T-helper 17 cell (primary cell): Measurements from ENCODE around the gene COL26A1. TPM values are rescaled to one million over a fixed set of nuclear protein-coding genes. Genes with fewer than 3 reads are reported as not detected.

Experiments
- ATAC-seq: fragments of 150-1000 bp; cut with Tn5 transposase; 2 replicates; pipeline ENCODE4 v1.10.0; 2021; ENCODE audit warnings: mild to moderate bottlenecking, moderate library complexity
- DNase-seq, 3 donors: peaks; one replicate each; pipeline versions ENCODE4 v3.0.0 to v3.0.0-alpha.2; 2020 to 2021
- H3K9me3 ChIP-seq: one replicate; pipeline ENCODE4 v1.7.0; 2013; ENCODE audit warnings: low read length, mild to moderate bottlenecking; ENCODE audit not compliant: control insufficient read depth, poor library complexity, severe bottlenecking
- H3K27ac Mint-ChIP-seq: one replicate; pipeline ENCODE4 v1.8.0; 2022; ENCODE audit warnings: mild to moderate bottlenecking, moderate library complexity, mixed read lengths
- H3K27me3 Mint-ChIP-seq: one replicate; pipeline ENCODE4 v1.8.0; 2022; ENCODE audit warnings: mixed read lengths
- H3K36me3 Mint-ChIP-seq: one replicate; pipeline ENCODE4 v1.8.0; 2022; ENCODE audit warnings: low read depth, mixed read lengths
- H3K4me1 Mint-ChIP-seq: one replicate; pipeline ENCODE4 v1.8.0; 2022; ENCODE audit warnings: mild to moderate bottlenecking, mixed read lengths
- H3K4me3 Mint-ChIP-seq: one replicate; pipeline ENCODE4 v1.8.0; 2022; ENCODE audit warnings: mild to moderate bottlenecking, moderate library complexity, mixed read lengths
- total RNA-seq, 4 donors: library from RNA in 2 of 4; stranded (reverse) in 2 of 4; gene quantifications; one replicate each; pipeline ENCODE4 v1.2.3 and lab custom pipeline; 2022 to 2026

Gene COL26A1
- total RNA-seq, 2 donors from 2014 or later = not detected

DNA sequence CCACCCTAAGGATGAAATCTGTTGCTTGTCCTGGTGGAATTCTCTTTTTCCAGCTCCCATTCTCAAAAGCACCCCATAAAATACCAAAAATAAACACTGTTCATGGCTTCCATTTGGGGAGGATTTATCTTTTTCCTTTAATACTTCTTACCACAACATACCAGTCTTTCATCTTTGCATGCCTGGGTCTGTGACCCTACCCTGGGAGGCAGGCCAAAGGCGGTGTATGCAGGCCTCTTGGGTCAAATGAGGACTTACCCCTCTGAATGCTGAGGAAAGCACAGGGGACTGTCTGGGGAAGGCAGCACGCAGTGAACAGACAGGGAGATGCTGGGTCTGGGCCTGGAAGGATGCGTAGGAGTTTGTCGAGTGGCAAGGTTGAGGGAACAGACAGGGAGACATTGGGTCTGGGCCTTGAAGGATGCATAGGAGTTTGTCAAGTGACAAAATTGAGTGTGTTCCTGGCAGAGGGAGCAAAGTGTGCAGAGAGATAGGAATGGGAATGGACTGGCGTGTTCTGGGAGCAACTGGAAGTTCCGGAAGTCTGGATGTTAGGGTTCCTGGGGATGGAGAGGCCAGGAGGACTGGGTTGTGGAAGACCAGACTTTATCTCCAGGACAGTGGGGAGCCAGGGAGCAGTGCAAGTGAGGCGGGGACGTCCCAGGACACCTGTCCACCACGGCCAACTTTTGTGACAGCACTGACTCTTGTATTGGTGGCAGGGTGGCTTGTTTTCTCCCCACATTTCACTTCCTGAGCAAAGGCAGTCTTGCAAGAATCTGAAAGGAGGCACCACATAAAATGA, 225.7 kb downstream of the COL26A1 start:
- H3K36me3 Mint-ChIP-seq = peaks cover 3% of the 10 kb centered on the region
- H3K9me3 ChIP-seq = no peaks in the 10 kb centered on the region
- H3K4me1 Mint-ChIP-seq = peaks cover 4% of the 10 kb centered on the region
- peak overlapping the region; percentile 82 for H3K27ac Mint-ChIP-seq
- no peak for DNase-seq
- H3K4me3 Mint-ChIP-seq = no peak overlapping the region
- H3K27me3 Mint-ChIP-seq = peaks cover 8% of the 10 kb centered on the region
- no peak for ATAC-seq

DNA sequence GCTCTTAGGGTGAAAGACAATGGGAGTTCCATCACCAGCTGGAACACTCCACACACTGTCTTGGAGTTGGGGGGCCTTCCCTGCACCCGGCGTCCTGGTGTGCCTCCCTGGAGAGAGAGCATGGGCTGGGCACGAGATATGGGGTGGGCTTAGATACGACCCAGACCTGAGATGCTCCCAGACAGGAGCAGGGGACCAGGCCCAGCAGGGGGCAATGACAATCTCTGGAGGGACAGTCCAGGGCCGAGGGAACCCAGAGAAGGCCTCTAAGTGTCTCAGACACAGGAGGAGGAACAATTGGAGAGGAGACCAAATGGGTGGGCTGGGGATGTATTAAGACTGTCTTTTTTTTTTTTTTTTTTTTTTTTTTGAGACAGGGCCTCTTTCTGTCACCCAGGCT, 226.4 kb downstream of the COL26A1 start:
- no peak for DNase-seq
- ATAC-seq = no peak
- Mint-ChIP-seq H3K4me1 (peaks cover 4% of the 10 kb centered on the region), H3K4me3 (no peak overlapping the region), H3K27ac (no peak overlapping the region), H3K27me3 (peaks cover under 1% of the 10 kb centered on the region), H3K36me3 (no peaks in the 10 kb centered on the region)
- no peaks in the 10 kb centered on the region for H3K9me3 ChIP-seq

DNA sequence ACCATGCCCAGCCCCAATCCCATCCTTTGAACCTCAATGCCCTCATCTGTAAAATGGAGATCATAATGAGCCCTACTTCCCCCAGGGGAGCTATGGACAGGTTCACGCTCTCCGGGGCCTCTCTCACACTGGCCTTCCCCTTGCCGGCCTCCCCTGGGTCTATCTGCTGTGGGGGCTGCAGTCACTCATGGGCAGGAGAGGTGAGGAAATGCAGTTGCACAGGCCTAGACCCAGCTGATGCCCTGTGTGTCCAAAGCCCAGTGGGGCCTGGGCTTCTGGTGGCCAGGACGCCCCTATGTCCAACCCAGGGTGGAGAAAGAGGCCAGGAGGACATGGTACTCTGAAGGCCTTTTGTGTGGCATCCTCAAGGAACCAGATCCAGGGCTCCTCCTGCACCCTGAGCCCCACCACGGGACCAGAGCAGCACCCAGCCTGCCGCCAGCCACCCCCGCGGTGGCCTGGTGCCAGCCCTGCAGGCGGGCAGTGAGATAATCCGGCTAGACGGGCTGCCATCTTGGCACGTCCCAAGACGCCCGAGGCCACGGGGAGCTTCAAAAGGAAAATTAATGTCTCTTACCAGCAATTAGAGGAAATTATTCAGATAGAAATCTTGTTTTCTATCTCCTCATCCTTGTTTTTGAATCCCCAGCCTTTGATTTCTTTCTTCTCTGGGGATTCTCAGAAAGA, 227.4 kb downstream of the COL26A1 start:
- no peak overlapping the region for H3K4me3 Mint-ChIP-seq
- no peaks in the 10 kb centered on the region for H3K36me3 Mint-ChIP-seq
- H3K4me1 Mint-ChIP-seq = peaks cover 8% of the 10 kb centered on the region
- ATAC-seq (no peak), DNase-seq (no peak)
- H3K27ac Mint-ChIP-seq = no peak overlapping the region
- H3K27me3 Mint-ChIP-seq = no peaks in the 10 kb centered on the region
- no peaks in the 10 kb centered on the region for H3K9me3 ChIP-seq

DNA sequence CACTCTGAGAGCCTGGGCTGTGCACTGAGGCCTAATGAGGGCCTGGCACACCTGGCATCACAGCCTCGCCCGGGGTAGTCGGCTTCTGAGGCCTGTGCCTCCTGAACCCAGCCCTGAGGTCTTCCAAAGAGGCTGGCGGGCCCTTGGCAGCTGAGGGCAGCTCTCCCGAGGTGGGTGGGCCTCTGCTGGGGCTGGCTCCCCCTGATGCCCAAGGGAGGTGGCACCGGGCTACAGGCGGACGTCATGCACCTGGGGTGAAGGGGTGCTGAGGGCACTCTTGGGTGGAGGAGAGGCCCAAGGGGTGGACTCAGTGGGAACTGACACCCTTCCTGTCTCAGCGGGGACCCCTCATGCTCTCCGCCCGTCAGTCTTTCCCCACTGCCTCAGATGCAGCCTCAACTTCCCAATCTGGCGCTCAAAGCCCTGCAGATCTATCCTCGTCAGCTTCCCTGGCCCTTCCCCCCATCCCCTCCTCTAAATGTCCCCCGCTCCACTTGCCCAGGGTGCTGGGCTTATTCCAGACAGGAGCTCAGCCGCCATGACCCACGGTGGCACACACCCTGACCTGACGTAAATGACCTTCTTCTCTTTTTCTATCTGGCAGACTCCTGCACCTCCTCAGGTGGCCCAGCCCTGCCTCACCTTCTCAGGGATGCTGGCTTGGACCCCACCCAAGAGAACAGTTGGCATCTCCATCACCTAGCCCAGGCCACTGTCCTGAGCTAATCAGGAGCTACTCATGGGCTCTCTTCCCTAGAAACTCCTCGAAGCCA, 228.2 kb downstream of the COL26A1 start:
- Mint-ChIP-seq H3K36me3 (no peaks in the 10 kb centered on the region), H3K27ac (no peak overlapping the region), H3K4me1 (peaks cover 8% of the 10 kb centered on the region), H3K27me3 (no peaks in the 10 kb centered on the region), H3K4me3 (peak overlapping the region; percentile 7)
- ATAC-seq (no peak), DNase-seq (no peak)
- H3K9me3 ChIP-seq = no peaks in the 10 kb centered on the region

DNA sequence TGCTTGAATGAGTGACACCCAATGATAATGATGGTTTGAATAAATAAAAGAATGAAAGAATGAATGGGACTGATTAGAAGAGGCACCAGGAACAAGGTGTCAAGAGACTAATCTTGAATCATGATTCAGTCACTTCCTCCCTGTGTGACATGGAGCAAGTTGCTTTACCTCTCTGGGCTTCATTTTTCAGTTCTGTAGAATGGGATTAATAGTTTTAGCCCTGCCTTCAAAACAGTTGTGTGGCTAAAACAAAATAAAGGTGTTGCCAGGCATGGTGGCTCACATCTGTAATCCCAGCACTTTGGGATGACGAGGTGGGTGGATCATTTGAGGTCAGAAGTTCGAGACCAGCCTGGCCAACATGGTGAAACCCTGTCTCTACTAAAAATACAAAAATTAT, 228.8 kb downstream of the COL26A1 start:
- DNase-seq (no peak), ATAC-seq (no peak)
- Mint-ChIP-seq H3K27ac (no peak overlapping the region), H3K4me3 (no peak overlapping the region), H3K27me3 (no peaks in the 10 kb centered on the region), H3K4me1 (peaks cover 8% of the 10 kb centered on the region), H3K36me3 (no peaks in the 10 kb centered on the region)
- H3K9me3 ChIP-seq = no peaks in the 10 kb centered on the region

DNA sequence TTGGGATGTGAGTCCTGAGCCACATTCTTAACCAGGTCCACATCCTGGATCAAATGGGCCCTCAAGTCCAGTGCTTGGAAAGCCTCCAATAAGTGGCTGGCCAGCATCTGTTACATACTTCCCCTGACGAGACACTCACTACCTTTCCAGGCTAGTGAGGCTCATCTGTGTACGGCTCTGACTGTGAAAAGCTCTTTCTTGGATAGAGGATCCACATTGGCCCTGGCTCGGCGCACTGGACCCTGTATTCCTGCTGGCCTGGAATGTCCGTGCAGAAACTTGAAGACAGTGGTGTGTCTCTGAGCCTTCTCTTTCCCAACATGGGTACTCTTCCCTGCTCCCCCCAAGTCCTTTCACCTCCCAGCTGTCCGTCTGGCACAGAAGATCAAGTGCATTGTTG, 230.9 kb downstream of the COL26A1 start:
- DNase-seq = no peak
- Mint-ChIP-seq H3K27ac (no peak overlapping the region), H3K36me3 (no peaks in the 10 kb centered on the region), H3K27me3 (no peaks in the 10 kb centered on the region), H3K4me3 (no peak overlapping the region), H3K4me1 (peaks cover 3% of the 10 kb centered on the region)
- no peaks in the 10 kb centered on the region for H3K9me3 ChIP-seq
- no peak for ATAC-seq

DNA sequence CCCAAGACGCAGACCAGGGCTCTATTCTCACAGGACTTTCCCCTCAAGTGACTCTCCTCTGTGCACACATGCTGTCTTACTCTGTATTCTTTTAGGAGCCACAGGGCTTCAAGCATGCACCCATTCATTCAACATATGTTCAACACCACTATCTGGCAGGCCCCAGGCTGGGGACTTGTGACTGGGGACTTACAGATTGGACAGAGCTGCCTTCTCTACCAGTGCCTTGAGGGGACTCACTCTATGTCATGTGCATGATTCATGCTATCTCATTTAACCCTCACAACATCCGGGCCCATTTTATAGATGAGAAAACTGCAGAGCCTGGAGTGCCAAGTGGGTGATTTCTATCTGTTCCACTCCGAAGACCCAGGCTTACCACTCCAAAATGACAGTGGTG, 232.1 kb downstream of the COL26A1 start:
- no peaks in the 10 kb centered on the region for H3K36me3 Mint-ChIP-seq
- no peaks in the 10 kb centered on the region for H3K27me3 Mint-ChIP-seq
- H3K4me1 Mint-ChIP-seq = peaks cover 3% of the 10 kb centered on the region
- no peaks in the 10 kb centered on the region for H3K9me3 ChIP-seq
- DNase-seq (no peak), ATAC-seq (no peak)
- no peak overlapping the region for H3K4me3 Mint-ChIP-seq
- H3K27ac Mint-ChIP-seq = no peak overlapping the region

DNA sequence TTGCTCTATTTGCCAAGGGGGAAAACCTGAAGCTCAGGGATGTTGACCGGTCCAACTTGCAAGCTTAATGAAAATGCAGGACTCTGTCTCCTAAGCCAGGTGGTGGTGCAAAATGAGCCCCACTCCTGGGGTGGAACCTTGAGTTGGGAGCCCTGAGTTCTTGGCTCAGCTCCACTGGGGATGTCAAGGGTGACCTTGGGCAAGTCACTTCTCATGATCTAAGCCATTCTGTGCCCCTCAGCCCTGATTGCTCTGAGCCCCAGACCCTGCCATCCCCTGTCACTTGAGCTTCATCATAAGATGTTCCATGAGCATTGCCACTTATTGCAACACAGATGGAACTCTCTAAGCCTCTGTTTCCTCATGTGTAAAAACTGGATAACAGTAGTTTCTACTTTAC, 232.6 kb downstream of the COL26A1 start:
- Mint-ChIP-seq H3K36me3 (no peaks in the 10 kb centered on the region), H3K27ac (no peak overlapping the region), H3K27me3 (no peaks in the 10 kb centered on the region), H3K4me1 (peaks cover 3% of the 10 kb centered on the region), H3K4me3 (no peak overlapping the region)
- DNase-seq (no peak), ATAC-seq (no peak)
- no peaks in the 10 kb centered on the region for H3K9me3 ChIP-seq

DNA sequence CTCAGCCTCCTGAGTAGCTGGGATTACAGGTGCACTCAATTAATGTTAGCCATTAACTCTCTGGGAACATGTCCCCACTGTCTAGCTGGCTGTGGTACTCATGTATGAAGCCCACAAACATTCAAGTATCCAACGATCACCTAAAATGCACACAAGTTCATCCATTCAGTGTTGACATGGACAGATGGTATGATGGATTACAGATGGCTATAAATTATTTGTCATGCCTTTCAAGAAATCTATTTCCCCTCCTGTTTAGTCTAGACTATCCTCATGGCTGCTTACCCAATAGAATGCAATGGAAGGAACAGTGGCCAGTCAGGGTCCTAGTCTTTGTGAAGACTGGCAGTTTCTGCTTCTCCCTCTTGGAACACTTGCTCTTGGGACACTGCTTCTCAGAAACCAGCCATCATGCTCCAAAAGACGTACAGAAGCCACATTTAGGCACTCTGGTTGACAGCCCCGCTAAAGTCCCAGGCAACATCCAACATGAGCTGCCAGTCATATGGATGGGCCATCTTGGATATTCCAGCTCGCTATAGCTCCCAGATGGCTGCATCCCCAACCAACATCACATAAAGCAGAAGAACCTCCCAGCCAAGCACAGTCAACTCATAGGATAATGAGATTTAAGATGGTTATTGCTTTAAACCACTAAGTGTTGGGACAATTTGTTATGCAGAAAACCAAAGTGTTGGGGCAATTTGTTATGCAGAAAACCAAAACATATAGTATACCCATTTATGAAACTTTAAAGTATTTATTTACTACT, 233.3 kb downstream of the COL26A1 start:
- no peaks in the 10 kb centered on the region for H3K36me3 Mint-ChIP-seq
- H3K9me3 ChIP-seq = no peaks in the 10 kb centered on the region
- H3K4me3 Mint-ChIP-seq = no peak overlapping the region
- no peak overlapping the region for H3K27ac Mint-ChIP-seq
- H3K4me1 Mint-ChIP-seq = peaks cover 3% of the 10 kb centered on the region
- DNase-seq (no peak), ATAC-seq (no peak)
- no peaks in the 10 kb centered on the region for H3K27me3 Mint-ChIP-seq

DNA sequence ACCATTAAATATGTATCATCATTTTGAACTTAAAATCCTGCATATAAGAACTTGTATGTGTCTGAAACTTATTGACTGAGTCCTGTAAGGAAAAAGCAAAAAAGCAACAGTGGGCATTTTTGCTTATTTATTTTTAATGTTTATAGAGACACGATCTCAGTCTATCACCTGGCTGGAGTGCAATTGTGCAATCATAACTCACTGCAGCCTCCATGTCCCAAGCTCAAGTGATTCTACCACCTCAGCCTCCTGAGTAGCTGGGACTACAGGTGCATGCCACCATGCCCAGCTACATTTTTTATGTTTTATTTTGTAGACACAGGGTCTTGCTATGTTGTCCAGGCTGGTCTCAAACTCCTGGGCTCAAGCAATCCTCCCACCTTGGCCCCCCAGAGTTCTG, 234.2 kb downstream of the COL26A1 start:
- Mint-ChIP-seq H3K4me1 (peaks cover 3% of the 10 kb centered on the region), H3K36me3 (no peaks in the 10 kb centered on the region), H3K4me3 (no peak overlapping the region), H3K27me3 (no peaks in the 10 kb centered on the region), H3K27ac (no peak overlapping the region)
- DNase-seq (no peak), ATAC-seq (no peak)
- H3K9me3 ChIP-seq = no peaks in the 10 kb centered on the region

DNA sequence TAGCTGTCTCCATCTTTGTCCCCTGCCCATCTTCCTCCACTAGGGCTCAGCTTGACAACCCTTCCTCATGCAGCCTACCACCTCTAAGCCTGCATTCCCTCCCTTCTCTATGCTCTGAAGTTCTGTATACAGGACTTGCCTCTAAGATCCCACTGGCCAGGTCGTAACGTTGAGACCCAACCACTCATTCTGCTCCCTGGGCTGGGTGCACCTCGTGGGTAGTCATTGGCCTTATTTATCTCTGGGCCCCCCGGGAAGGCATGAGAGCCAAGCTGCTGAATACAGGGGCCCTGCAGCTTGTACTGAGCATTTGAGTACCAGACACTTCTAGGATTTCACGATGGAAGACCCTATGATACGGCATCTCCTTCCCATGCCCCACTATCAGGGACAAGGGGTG, 235.3 kb downstream of the COL26A1 start:
- Mint-ChIP-seq H3K36me3 (no peaks in the 10 kb centered on the region), H3K4me1 (peaks cover 3% of the 10 kb centered on the region), H3K27me3 (peaks cover 6% of the 10 kb centered on the region), H3K4me3 (no peak overlapping the region), H3K27ac (no peak overlapping the region)
- H3K9me3 ChIP-seq = no peaks in the 10 kb centered on the region
- ATAC-seq = no peak
- no peak for DNase-seq

DNA sequence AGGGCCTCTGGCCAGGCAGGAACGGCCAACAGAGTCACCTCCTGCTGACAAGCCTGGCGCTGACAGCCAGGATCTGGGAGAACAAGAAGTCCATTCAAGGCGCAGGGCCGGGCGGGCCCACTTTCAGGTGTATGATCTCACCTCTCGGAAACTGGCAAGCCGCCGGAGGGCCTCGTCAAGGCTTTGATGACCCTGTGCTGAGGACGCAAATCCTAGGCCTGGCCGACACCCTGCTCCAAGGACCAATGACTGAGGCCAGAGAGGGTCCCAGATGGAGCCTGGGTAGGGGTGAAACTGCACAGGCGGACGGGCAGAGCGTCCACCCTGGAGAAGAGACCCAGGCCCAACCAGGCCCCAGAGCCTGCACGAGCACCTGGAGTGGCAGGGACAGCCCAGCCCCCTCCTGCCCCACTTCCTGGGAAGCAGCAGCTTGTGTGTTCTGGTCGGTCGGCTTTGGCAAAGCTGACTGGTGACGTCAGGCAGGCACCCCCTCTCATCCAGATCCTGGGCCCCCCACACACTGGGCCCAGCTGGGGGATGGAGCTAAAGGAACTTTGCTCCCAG, 235.8 kb downstream of the COL26A1 start:
- H3K36me3 Mint-ChIP-seq = no peaks in the 10 kb centered on the region
- no peaks in the 10 kb centered on the region for H3K9me3 ChIP-seq
- DNase-seq = no peak
- peaks cover 3% of the 10 kb centered on the region for H3K4me1 Mint-ChIP-seq
- H3K27ac Mint-ChIP-seq = no peak overlapping the region
- H3K4me3 Mint-ChIP-seq = no peak overlapping the region
- no peak for ATAC-seq
- peaks cover 6% of the 10 kb centered on the region for H3K27me3 Mint-ChIP-seq
